NT2/D1 (cell line): ENCODE data around the gene SLC52A1.

Experiments used
- DNase-seq: peaks from one replicate; pipeline ENCODE4 v3.0.0-alpha.2; 2011; ENCODE audit warnings: low read depth, low spot score
- H3K27me3 ChIP-seq: 2 replicates; pipeline ENCODE4 v1.6.0; 2011; ENCODE audit warnings: mild to moderate bottlenecking; ENCODE audit not compliant: insufficient read length, insufficient read depth
- H3K36me3 ChIP-seq: 2 replicates; pipeline ENCODE4 v1.6.1; 2011; ENCODE audit warnings: mild to moderate bottlenecking, low read length, mixed read lengths; ENCODE audit not compliant: insufficient read depth, insufficient read length
- H3K4me1 ChIP-seq: 2 replicates; pipeline ENCODE4 v1.5.1; 2011; ENCODE audit not compliant: insufficient read depth, insufficient read length
- H3K4me3 ChIP-seq: 2 replicates; pipeline ENCODE4 v1.5.1; 2011; ENCODE audit warnings: low read depth; ENCODE audit not compliant: insufficient read length
- H3K9ac ChIP-seq: 2 replicates; pipeline ENCODE4 v1.6.0; 2011; ENCODE audit warnings: low read depth; ENCODE audit not compliant: insufficient read length
- H3K9me3 ChIP-seq: 2 replicates; pipeline ENCODE4 v1.5.1; 2011; ENCODE audit warnings: mild to moderate bottlenecking, low read length; ENCODE audit not compliant: insufficient read depth
- SUZ12 ChIP-seq: IDR thresholded peaks from 2 replicates; pipeline ENCODE4 v1.6.1; 2011; ENCODE audit not compliant: insufficient read length, insufficient read depth; ENCODE audit errors: extremely low read depth
- YY1 ChIP-seq: IDR thresholded peaks from 2 replicates; pipeline ENCODE4 v1.6.1; 2011; ENCODE audit not compliant: insufficient read length, insufficient read depth
- ZNF274 ChIP-seq: IDR thresholded peaks from 2 replicates; pipeline ENCODE4 v1.6.1; 2011; ENCODE audit warnings: mild to moderate bottlenecking, low read depth, low read length

Gene SLC52A1

DNA sequence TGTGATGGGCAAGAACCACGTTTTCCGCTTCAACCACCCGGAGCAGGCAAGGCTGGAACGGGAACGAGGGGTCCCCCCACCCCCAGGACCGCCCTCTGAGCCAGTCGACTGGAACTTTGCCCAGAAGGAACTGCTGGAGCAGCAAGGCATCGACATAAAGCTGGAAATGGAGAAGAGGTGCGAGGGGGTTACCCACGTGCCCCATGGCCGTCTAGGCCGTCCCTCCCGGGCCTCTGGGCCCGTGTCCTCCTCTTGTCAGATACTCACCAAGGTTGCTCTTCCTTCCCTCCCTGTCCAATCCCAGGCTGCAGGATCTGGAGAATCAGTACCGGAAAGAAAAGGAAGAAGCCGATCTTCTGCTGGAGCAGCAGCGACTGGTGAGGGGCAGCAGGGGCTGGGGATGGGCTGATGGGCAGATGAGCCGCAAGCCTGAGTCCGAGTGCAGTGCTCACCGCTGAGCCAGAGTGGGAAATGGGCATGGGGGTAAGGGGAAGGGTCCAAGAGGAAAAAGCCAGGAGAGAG lies 14.7 kb downstream of the SLC52A1 start:
- Histone ChIP-seq H3K36me3 (peaks cover 72% of the 10 kb centered on the region), H3K4me3 (no peak overlapping the region), H3K9ac (no peak overlapping the region), H3K9me3 (no peaks in the 10 kb centered on the region), H3K4me1 (peaks cover 3% of the 10 kb centered on the region), H3K27me3 (no peaks in the 10 kb centered on the region)
- no peak for DNase-seq
- TF ChIP-seq ZNF274 (no peak), SUZ12 (no peak), YY1 (no peak)

DNA sequence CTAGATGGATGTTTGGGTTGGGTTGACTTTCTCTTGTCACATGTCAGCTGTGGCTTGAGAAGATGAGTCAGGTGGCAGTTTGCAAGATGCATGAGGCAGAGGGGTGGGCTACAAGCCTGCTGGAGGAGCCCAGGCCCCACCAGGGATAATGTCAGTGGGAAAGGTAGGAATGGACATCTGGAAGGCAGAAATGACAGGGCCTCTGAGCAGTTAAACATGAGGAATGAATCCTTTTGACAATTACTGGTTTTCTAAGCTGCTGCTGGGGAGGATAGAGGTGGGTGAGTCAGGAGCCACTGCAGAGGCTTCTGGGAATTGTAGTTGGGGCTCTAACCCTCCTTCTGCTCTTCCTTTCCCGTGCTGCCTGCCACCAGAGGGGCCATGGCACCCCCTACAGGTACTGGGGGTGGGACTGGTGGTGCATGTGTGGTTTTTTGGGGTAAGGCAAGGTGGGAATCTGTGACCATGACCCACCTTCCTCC lies 15.7 kb downstream of the SLC52A1 start:
- H3K36me3 ChIP-seq: peaks cover 72% of the 10 kb centered on the region
- H3K9ac ChIP-seq: no peak overlapping the region
- H3K4me3 ChIP-seq: no peak overlapping the region
- no peaks in the 10 kb centered on the region for H3K9me3 ChIP-seq
- H3K4me1 ChIP-seq: peaks cover 3% of the 10 kb centered on the region
- H3K27me3 ChIP-seq: no peaks in the 10 kb centered on the region
- TF ChIP-seq SUZ12 (no peak), YY1 (no peak), ZNF274 (no peak)
- no peak for DNase-seq

DNA sequence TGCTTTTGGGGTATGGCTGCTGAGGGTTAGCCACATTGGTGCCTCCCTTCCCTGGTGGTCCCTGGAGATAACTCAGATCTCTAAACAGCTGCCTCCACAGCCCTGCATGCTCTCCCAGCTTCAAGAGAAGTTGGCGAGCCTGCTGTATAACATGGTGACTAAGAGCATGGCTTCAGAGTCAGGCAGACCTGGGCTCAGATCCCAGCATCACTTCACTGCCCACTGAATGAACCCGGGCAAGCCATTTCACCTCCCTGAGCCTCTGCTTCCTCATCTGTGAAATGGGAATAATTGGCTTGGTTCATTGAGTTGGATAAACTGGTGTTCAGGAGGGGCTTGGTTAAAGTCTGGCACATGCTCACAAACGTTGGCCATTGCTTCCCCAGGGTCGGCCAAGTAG lies 20.9 kb downstream of the SLC52A1 start:
- H3K36me3 ChIP-seq: peaks cover 61% of the 10 kb centered on the region
- no peaks in the 10 kb centered on the region for H3K9me3 ChIP-seq
- peaks cover 2% of the 10 kb centered on the region for H3K4me1 ChIP-seq
- no peak for TF ChIP-seq ZNF274
- no peak for TF ChIP-seq YY1
- no peak for TF ChIP-seq SUZ12
- no peak overlapping the region for H3K9ac ChIP-seq
- DNase-seq: no peak
- H3K4me3 ChIP-seq: no peak overlapping the region
- H3K27me3 ChIP-seq: no peaks in the 10 kb centered on the region

- DNase-seq: no peak
- H3K9me3 ChIP-seq: no peaks in the 10 kb centered on the region
- peaks cover 72% of the 10 kb centered on the region for H3K36me3 ChIP-seq
- no peak overlapping the region for H3K9ac ChIP-seq
- no peaks in the 10 kb centered on the region for H3K27me3 ChIP-seq
- TF ChIP-seq ZNF274 (no peak), SUZ12 (no peak), YY1 (no peak)
- no peak overlapping the region for H3K4me3 ChIP-seq
- H3K4me1 ChIP-seq: no peaks in the 10 kb centered on the region
Observed at GRCh38 chr17:5011928-5012327, 23.3 kb downstream of the SLC52A1 start.

GRCh38 chr17:5003214-5003867 lies 31.9 kb downstream of the SLC52A1 start:
- no peak overlapping the region for H3K9ac ChIP-seq
- no peaks in the 10 kb centered on the region for H3K27me3 ChIP-seq
- H3K4me1 ChIP-seq: peaks cover 10% of the 10 kb centered on the region
- no peaks in the 10 kb centered on the region for H3K9me3 ChIP-seq
- no peak for TF ChIP-seq ZNF274
- TF ChIP-seq SUZ12: no peak
- TF ChIP-seq YY1: no peak
- H3K4me3 ChIP-seq: no peak overlapping the region
- no peak for DNase-seq
- H3K36me3 ChIP-seq: peaks cover 72% of the 10 kb centered on the region

- Histone ChIP-seq H3K36me3 (peaks cover 62% of the 10 kb centered on the region), H3K27me3 (no peaks in the 10 kb centered on the region), H3K9me3 (no peaks in the 10 kb centered on the region), H3K4me3 (no peak overlapping the region), H3K9ac (no peak overlapping the region), H3K4me1 (peaks cover 10% of the 10 kb centered on the region)
- TF ChIP-seq YY1 (no peak), ZNF274 (no peak), SUZ12 (no peak)
- no peak for DNase-seq
Observed at GRCh38 chr17:5002121-5002788, 33.0 kb downstream of the SLC52A1 start.

DNA sequence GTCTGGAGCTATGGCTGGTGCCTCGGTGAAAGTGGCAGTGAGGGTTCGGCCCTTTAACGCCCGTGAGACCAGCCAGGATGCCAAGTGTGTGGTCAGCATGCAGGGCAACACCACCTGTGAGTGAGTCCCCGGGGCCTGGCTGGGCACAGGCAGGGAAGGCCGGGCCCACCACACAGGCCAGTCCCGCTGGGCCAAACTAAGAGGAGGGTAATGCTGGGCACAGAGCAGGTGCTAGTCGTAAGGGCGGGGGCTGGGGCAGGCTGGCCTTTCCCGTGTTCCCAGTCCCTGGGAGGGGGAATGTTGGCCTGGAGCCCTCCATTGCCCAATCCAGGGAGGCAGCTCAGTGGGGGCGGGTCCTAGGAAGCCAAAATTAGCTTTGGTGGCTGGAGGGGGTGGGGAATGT lies 35.0 kb downstream of the SLC52A1 start:
- Histone ChIP-seq H3K27me3 (no peaks in the 10 kb centered on the region), H3K36me3 (peaks cover 48% of the 10 kb centered on the region), H3K9ac (peak overlapping the region; percentile 42), H3K9me3 (no peaks in the 10 kb centered on the region), H3K4me1 (peaks cover 14% of the 10 kb centered on the region), H3K4me3 (no peak overlapping the region)
- no peak for TF ChIP-seq SUZ12
- TF ChIP-seq YY1: no peak
- TF ChIP-seq ZNF274: no peak
- no peak for DNase-seq
